Mononuclear cell (primary cell): Measurements from ENCODE around the gene CCDC15. TPM values are rescaled to one million over a fixed set of nuclear protein-coding genes. Genes with fewer than 3 reads are reported as not detected.

Experiments
- H3K27me3 ChIP-seq: 2 replicates; pipeline ENCODE4 v1.6.0; 2011; ENCODE audit warnings: low read length, control low read depth; ENCODE audit not compliant: insufficient read depth
- H3K4me1 ChIP-seq: 2 replicates; pipeline ENCODE4 v1.5.1; 2011; ENCODE audit warnings: mild to moderate bottlenecking, low read length, control low read depth; ENCODE audit not compliant: insufficient read depth
- H3K4me3 ChIP-seq: 2 replicates; pipeline ENCODE4 v1.5.1; 2011; ENCODE audit warnings: mild to moderate bottlenecking, low read length, moderate library complexity
- H3K9me3 ChIP-seq: 2 replicates; pipeline ENCODE4 v1.5.1; 2011; ENCODE audit warnings: low read depth, mild to moderate bottlenecking, control low read depth, low read length
- total RNA-seq: library from RNA; depleted of rRNA; stranded (reverse); fragments of >200 nt; gene quantifications from one replicate; pipeline ENCODE4 v1.2.3, GENCODE V29; 2012

The CCDC15 gene, protein sequence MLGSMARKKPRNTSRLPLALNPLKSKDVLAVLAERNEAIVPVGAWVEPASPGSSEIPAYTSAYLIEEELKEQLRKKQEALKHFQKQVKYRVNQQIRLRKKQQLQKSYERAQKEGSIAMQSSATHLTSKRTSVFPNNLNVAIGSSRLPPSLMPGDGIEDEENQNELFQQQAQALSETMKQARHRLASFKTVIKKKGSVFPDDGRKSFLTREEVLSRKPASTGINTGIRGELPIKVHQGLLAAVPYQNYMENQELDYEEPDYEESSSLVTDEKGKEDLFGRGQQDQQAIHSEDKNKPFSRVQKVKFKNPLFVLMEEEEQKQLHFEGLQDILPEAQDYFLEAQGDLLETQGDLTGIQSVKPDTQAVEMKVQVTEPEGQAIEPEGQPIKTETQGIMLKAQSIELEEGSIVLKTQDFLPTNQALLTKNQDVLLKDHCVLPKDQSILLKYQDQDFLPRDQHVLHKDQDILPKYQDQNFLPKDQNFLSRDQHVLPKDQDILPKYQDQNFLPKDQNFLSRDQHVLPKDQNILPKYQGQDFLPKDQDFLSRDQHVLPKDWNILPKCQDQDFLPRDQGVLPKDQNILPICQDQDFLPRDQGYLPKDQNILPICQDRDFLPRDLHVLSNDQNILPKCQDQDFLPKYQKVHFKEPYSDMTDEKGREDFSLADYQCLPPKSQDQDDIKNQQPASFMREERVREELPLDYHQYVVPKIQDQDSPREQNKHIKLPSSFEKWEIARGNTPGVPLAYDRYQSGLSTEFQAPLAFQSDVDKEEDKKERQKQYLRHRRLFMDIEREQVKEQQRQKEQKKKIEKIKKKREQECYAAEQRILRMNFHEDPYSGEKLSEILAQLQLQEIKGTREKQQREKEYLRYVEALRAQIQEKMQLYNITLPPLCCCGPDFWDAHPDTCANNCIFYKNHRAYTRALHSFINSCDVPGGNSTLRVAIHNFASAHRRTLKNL
- 1.4 TPM for total RNA-seq

DNA sequence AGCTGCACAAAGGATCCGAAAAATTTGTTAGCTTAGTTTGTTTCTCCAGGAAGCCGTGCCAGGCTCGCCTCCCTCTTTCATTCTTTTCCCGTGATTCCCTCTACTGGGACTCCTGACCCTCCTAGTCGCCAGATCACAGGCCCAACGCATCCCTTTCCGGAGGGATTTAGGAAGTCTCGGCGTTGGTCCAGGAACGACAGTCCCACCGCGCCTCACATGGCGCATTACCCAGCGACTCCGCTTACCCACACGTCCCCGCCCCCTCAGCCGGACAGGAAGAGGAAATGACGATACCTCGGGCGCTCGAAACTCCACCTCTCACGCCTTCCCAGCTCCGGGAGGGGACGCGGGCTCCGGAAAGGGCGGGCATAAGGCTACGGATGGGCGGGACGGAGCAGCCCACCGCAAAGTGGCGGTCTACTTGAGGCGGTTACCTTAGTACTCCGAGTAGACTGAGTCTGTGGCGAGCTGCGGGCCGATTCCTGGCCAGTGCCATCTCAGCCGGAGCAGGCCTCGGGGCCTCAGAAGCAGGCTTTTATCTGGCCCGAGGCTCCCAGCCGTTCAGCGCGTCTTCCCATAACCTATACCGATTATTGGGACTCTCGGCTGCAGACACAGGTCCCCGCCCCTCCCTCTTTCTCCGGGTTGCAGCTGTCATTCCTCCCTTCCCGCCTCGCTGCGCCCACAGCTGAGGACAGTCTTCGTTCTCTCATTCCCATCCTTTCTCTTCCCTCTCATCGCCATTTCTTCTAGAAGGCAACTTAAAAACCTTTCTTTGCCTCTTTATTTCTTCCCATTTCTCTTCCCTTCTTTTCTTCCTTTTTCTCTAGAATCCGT, at the start of gene CCDC15:
Gene CCDC15, plus strand, starts transcription at position 450 of the 837 bp plus-strand sequence. CDS start 531 bp downstream, outside the sequence.
- Histone ChIP-seq H3K9me3 (no peaks in the 10 kb centered on the region), H3K4me1 (peaks cover 33% of the 10 kb centered on the region), H3K4me3 (peak within 1 kb of the TSS; percentile 61), H3K27me3 (no peaks in the 10 kb centered on the region)

DNA sequence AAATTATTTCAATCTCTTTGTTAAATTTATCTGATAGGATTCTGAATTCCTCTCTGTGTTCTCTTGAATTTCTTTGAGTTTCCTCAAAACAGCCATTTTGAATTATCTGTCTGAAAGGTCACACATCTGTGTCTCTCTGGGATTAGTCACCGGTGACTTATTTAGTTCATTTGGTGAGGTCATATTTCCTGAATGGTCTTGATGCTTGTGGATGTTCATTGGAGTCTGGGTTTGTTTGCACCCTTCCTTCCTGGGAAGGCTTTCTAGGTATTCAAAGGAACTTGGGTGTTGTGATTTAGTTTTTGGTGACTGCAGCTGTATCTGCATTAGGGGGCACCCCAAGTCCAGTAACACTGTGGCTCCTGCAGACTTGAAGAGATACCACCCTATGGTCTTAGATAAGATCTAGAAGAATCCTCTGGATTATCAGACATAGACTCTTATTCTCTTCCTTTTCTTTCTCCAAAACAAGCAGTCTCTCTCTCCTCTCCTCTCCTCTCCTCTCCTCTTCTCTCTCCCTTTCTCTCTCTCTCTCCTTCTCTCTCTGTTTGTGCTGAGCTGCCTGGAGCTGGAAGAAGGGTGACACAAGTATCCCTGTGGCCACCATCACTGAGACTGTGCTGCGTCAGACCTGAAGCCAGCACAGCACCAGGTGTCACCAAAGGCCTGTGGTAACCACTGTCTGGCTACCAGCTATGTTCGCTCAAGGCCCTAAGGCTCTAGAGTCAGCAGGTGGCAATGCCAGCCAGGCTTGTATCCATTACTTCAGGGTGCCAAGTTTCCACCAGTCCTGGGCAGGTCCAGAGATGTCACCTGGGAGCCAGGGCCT, 38.2 kb upstream of the CCDC15 start:
- Histone ChIP-seq H3K4me1 (peaks cover under 1% of the 10 kb centered on the region), H3K4me3 (no peak overlapping the region), H3K27me3 (no peaks in the 10 kb centered on the region), H3K9me3 (no peaks in the 10 kb centered on the region)

DNA sequence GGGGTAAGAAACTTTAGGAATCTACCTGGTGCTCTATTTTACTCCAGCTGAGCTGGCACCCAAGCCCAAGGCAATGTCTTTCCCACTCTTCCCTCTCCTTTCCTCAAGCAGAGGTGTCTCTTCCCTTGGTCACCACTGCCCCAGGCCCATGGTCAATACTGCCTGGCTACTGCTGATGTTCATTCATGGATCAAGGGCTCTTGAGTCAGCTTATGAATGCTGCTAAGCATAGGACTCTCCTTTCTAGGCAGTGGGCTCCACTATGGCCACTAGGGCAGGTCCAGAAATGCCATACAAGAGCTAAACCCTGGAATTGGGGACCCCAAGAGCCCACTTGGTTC, 37.7 kb upstream of the CCDC15 start:
- H3K9me3 ChIP-seq = no peaks in the 10 kb centered on the region
- peaks cover 7% of the 10 kb centered on the region for H3K4me1 ChIP-seq
- peaks cover under 1% of the 10 kb centered on the region for H3K27me3 ChIP-seq
- no peak overlapping the region for H3K4me3 ChIP-seq

DNA sequence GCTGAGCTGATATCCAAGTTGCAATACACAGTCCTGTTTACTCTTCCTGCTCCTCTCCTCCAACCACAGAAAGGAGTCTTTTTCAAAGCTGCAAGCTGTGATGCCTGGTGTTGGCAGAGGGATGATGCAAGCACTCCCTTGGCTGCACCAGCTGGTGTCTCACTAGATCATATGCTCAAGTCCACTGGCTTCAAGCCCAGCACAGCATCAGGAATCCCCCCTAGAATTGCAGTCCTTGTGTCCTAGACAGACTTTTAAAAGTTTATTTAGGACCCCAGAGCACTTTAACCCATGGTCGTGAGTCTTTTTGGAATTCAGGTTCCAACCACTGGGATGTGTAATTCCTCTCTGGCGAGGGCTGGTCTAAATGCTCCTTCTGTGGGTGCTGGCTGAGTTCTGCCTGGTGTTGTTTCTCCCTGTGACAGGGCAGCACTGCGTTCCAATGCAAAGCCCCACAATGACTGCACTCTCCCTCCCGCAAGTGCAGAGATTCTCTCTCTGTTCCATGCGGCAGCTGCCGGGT, 36.8 kb upstream of the CCDC15 start:
- H3K27me3 ChIP-seq = peaks cover 4% of the 10 kb centered on the region
- H3K4me1 ChIP-seq = peaks cover 9% of the 10 kb centered on the region
- no peaks in the 10 kb centered on the region for H3K9me3 ChIP-seq
- no peak overlapping the region for H3K4me3 ChIP-seq

DNA sequence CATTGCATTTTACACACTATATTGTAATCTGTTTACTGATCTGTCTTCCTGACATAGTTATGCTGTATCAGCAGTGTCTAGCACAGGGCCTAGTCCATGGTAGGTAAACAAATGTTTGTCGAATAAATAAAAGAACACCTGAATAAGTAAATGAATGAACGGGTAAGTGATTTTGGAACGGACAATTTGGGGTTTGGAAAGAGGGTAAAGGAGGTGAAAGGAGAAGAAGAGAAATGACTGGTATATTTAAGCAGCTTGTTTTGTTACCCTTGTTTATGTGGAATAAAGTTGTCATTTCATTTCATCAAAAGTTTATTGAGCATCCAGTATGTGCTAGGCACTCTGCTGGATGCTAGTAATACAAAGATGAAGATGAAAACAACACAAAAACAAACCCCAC, 35.1 kb upstream of the CCDC15 start, which contains the start of gene HEPN1:
Gene HEPN1, plus strand, starts transcription at position 301 of the 400 bp plus-strand sequence.
- no peak within 1 kb of the TSS for H3K4me3 ChIP-seq
- peaks cover 9% of the 10 kb centered on the region for H3K4me1 ChIP-seq
- no peaks in the 10 kb centered on the region for H3K9me3 ChIP-seq
- peaks cover 4% of the 10 kb centered on the region for H3K27me3 ChIP-seq

DNA sequence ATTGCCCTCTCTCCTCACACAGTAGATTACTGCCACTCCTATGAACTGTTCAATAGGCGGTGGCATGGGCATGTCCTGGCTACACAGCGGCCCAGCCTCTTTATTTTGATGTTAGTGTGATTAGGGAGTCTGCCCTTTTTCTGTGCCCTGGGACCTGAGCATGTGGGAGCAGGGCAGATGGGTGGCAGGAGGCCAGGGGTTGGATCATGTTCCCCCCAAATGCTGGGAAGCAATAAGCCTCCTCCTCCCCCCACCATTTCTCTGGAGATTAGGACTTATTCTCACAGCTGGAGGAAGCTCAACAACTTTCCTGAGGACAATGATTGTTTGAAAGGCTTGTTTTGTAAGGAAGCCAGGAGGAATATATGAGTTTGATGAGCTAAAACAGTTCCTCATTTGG, 34.1 kb upstream of the CCDC15 start:
- no peaks in the 10 kb centered on the region for H3K9me3 ChIP-seq
- H3K27me3 ChIP-seq = peaks cover 4% of the 10 kb centered on the region
- H3K4me3 ChIP-seq = no peak overlapping the region
- peaks cover 9% of the 10 kb centered on the region for H3K4me1 ChIP-seq

DNA sequence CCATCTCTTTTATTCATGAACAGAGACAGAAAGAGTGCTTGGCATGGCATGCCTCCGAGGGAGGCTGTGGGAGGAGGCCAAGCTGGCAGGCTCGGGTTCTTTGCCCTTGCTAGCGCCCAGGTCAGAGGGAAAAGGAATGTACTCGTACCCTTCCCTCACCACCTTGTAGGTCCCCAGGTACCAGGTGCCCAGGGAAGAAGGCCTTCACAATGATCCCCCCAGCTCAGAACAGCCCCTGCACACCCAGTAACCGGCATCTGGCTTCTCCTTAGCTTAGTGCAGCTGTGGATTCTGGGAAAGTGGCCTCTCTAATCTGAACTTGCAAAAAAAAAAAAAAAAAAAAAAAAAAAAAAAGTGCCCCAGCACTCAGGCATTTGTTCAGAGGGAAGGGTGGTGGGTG, 33.6 kb upstream of the CCDC15 start:
- Histone ChIP-seq H3K4me3 (no peak overlapping the region), H3K4me1 (peaks cover 9% of the 10 kb centered on the region), H3K9me3 (no peaks in the 10 kb centered on the region), H3K27me3 (peaks cover 4% of the 10 kb centered on the region)

DNA sequence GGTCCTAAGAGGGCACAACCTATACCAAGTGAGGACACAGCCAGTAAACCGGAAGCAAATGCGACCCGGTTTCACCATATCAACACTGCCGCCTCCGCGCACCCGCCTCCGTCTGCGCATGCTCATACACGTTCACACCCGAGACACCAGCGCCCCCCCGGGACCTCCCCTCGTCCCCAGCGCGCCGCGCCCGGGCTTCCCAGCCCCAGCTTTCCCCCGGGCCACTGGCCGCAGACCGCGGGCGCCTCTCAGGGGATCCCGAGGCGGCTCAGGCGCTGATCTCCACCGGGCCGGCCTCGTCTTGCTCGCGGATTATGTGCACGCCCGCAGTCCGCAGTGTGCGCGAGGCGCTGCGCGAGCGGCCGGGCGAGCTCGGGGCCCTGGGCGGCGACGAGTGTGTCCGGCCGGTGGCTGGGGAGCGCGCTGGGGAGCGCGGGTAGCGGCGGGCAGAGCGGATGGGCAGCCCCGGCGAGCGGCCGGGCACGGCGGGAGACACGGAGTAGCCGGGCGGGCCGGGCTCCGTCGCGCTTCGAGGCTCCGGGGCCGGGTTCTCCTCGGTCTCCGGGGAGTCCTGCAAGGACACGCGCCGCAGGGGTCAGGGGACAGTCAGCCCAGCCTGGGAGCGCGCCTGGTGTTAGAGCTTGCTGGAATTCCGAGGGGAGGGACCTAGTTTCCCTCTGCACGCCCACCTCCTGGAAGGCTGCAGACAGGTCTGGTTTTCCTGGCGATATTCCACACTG, 33.0 kb upstream of the CCDC15 start:
- Histone ChIP-seq H3K4me1 (peaks cover 9% of the 10 kb centered on the region), H3K4me3 (peak overlapping the region; percentile 30), H3K9me3 (no peaks in the 10 kb centered on the region), H3K27me3 (peaks cover 4% of the 10 kb centered on the region)

DNA sequence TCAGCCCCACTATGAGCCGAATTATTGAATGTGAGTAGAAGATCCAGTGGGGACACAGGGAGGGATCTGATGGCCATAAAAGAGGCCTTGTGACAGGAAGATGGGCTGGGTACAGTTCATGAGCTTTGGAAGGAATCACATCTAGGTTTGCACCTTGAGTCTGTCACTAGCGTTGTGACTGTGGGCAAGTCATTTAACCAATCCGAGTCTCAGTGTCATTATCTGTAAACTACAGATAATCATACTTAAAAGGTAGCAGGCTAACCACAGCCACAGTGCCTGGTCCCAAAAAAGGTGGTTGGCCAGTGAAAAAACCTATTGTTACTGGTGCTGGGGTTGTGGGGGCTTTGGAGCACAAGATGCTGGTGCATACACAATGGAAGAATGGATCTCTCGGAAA, 31.2 kb upstream of the CCDC15 start:
- peaks cover 4% of the 10 kb centered on the region for H3K27me3 ChIP-seq
- H3K4me1 ChIP-seq = peaks cover 9% of the 10 kb centered on the region
- no peaks in the 10 kb centered on the region for H3K9me3 ChIP-seq
- no peak overlapping the region for H3K4me3 ChIP-seq

DNA sequence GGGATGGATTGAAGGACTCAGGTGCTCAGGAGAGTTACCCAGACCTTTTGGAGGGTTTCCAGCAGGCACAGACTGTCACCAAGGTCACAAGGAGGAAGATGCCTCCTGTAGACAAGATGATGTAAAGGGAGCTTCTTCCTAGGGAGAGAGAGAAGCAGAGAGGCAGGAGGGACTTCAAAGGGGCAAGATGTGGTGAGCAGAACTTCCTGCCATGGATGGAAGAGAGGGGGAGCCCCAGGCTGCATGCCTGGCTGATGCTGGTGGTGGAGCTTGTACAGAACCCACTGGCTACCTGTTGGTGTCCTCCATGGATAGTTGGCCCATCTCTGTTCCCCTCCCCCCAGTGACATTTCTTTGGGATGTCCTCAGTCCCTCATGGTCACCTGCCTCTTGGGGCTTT, 30.7 kb upstream of the CCDC15 start:
- Histone ChIP-seq H3K4me3 (no peak overlapping the region), H3K27me3 (peaks cover 4% of the 10 kb centered on the region), H3K9me3 (no peaks in the 10 kb centered on the region), H3K4me1 (peaks cover 9% of the 10 kb centered on the region)

DNA sequence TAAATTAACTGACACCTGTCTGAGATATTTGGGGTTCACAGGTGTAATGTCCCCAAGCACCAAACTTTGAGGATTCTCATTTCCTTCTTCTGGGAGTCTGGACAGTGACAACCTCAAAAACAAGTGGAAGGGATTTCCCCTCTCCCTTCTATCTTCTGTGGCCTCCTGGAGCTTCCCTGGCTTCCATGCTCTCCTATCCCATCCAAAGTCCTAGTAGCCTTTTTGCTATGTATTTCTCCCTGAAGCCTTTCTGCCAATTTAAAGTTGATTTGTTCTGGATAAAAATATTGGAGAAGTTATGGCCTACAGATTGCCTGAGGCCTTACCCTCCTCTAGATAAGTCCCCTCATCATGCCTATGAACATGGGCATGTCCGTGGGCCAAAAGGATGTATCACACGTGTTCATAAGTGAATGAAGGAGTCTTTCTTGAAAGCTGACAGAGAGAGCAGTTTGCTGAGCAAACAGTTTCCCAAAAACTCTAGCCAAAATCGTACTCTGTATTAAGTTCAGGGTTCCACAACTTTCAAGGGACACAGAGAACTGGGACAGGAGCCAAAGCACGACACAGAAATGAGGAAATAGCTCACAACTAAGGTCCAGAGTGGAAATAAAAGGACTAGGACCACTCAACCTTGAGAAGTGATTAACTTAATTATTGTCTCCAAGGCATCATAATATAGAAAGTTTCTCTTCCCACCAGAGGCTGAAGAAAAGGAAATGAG, 24.9 kb upstream of the CCDC15 start:
- Histone ChIP-seq H3K4me3 (no peak overlapping the region), H3K4me1 (no peaks in the 10 kb centered on the region), H3K27me3 (no peaks in the 10 kb centered on the region), H3K9me3 (no peaks in the 10 kb centered on the region)

DNA sequence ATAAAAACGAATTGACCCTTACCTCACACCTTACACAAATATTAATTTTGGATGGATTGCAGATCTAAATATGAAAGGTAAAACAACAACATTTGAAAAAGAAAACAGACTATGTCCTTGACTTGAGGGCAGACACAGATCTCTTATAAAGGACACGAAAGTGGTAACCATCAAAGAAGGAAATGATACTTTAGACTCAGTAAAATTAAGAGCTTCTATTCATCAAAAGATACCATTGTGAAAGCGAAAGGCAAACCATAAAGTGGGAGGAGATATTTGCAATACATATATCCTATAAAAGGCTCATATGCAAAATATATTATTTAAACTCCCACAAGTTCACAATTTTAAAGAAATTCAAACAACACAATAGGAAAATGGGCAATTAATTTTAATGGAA, 23.2 kb upstream of the CCDC15 start:
- Histone ChIP-seq H3K4me1 (no peaks in the 10 kb centered on the region), H3K9me3 (no peaks in the 10 kb centered on the region), H3K4me3 (no peak overlapping the region), H3K27me3 (no peaks in the 10 kb centered on the region)
